ENCODE results near the gene FAR1.

FAR1 gene

DNA sequence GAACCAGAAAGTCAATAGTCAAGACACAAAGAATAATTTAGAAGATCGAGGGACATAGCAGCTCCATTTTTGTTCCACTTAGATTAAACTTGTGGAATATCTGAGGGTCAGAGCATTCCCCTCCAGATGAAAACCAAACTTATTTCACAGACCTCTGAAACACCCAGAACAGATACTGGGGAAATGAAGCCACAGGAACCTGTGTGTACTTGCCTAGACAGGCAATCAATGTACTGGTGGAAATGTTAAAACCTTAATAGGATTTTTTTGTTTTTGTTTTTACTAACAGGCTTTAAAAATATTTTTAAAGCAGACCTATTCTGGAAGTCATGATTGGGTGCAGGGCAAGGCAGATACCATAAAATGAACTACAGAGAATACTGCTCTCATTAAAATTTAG is 4.1 kb upstream of the FAR1 start:
- no peak overlapping the region for H3K27ac Mint-ChIP-seq
- no peak overlapping the region for H3K4me3 Mint-ChIP-seq
- peaks cover 11% of the 10 kb centered on the region for H3K4me1 Mint-ChIP-seq
- peaks cover 4 to 6% of the 10 kb centered on the region in 2 donors for H3K9me3 Mint-ChIP-seq
- ATAC-seq (no peak), DNase-seq (no peak)
- peaks cover 5% of the 10 kb centered on the region for H3K27me3 Mint-ChIP-seq

DNA sequence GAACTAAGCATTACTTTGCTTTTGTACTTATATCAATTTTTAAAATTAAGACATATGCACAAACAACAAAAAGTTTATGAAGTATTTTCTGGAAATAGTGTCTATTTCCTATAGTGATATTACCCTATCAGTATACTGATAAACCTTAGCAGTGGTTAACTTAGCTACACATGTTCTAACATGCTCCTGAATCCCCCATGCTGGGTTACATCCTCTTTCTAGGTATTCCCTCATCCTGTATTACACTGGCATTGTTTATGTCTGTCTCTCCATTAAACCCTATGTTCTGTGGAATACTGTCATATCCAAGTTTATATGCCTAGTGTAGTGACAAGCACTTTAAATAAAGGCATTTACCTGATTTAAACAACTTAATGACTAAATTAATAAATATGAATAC is 1.8 kb upstream of the FAR1 start:
- H3K27me3 Mint-ChIP-seq: peaks cover 5% of the 10 kb centered on the region
- no peak for DNase-seq
- no peak overlapping the region for H3K27ac Mint-ChIP-seq
- H3K4me3 Mint-ChIP-seq: no peak overlapping the region
- ATAC-seq: no peak
- H3K9me3 Mint-ChIP-seq: no peaks in the 10 kb centered on the region
- H3K4me1 Mint-ChIP-seq: peaks cover 31% of the 10 kb centered on the region

DNA sequence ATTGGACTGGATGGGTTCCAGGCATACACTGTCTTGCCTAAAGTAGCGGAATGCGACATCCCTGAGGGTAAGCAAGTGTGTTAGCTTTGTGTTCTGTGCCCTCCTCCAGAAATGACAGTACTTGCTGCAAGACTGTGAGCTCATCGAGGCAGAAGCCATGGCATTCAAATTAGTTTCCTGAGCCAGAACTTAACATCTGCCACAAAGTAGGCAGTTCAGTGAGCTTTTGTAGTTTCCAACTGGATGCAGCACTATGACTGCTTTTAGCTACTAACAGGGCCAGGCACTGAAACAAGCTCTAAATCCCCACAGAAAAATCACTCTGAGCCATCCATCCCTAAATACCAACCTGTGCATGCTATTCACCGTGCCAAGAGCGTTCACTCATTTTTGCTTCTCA is 1.2 kb upstream of the FAR1 start:
- peaks cover 37% of the 10 kb centered on the region for H3K4me1 Mint-ChIP-seq
- DNase-seq: no peak
- peak overlapping the region in 1 of 2 donors; percentile 75 for H3K27ac Mint-ChIP-seq
- no peaks in the 10 kb centered on the region for H3K9me3 Mint-ChIP-seq
- peak overlapping the region; percentile 74 to 95 for H3K4me3 Mint-ChIP-seq
- peaks cover 1% of the 10 kb centered on the region for H3K27me3 Mint-ChIP-seq
- no peak for ATAC-seq

DNA sequence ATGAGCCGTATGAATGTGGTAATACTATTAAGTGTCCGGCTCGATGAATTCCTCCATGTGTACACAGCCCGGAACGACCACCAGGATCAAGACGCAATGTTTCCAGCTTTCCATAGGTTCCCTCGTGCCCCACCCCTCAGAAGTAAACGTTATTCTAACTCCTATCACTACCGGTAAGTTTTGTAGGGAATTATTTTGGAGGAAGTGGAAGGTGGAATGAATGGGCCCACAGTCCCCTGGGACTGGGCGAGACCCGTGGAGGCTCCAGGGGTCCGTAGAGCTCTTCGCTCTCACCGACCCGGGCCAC is 720 bp upstream of the FAR1 start:
- Mint-ChIP-seq H3K27ac (peak overlapping the region; percentile 75 to 85), H3K9me3 (no peaks in the 10 kb centered on the region), H3K27me3 (no peaks in the 10 kb centered on the region), H3K4me1 (peaks cover 42% of the 10 kb centered on the region), H3K4me3 (peak overlapping the region; percentile 74 to 95)
- ATAC-seq (no peak), DNase-seq (no peak)

DNA sequence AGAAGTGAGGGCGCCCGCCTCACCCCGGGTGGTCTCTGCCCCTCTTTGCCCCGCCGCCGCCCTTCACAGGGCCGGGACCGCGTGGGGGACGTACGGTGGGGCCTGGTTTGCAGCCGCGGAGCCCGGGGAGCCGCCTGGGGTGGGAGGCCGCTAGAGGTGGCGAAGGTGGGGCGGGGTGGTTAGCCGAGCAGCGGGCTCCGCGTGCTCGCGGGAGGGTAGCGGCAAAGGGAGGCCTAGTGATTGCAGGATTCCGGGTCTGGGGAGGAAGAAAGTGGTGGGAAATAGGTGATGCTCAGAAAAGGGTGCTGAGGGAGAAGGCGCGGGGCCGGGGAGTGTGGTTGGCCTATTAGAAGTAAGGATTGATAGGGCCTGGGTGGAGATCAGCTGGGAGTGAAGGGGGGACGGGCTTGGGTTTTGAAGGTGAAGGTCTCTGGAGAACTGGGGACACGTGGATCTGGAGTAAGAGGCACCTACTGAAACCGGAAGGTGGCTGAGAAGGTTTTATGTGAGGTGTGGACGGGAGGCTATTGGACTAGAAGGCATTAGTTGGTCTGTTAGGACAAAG is 571 bp downstream of the FAR1 start:
- Mint-ChIP-seq H3K4me3 (peak overlapping the region; percentile 96 to 98), H3K27me3 (no peaks in the 10 kb centered on the region), H3K4me1 (peaks cover 46% of the 10 kb centered on the region), H3K27ac (peak overlapping the region; percentile 97 to 98), H3K9me3 (no peaks in the 10 kb centered on the region)
- peak; percentile 31 to 62 for DNase-seq
- ATAC-seq: peak; percentile 33

DNA sequence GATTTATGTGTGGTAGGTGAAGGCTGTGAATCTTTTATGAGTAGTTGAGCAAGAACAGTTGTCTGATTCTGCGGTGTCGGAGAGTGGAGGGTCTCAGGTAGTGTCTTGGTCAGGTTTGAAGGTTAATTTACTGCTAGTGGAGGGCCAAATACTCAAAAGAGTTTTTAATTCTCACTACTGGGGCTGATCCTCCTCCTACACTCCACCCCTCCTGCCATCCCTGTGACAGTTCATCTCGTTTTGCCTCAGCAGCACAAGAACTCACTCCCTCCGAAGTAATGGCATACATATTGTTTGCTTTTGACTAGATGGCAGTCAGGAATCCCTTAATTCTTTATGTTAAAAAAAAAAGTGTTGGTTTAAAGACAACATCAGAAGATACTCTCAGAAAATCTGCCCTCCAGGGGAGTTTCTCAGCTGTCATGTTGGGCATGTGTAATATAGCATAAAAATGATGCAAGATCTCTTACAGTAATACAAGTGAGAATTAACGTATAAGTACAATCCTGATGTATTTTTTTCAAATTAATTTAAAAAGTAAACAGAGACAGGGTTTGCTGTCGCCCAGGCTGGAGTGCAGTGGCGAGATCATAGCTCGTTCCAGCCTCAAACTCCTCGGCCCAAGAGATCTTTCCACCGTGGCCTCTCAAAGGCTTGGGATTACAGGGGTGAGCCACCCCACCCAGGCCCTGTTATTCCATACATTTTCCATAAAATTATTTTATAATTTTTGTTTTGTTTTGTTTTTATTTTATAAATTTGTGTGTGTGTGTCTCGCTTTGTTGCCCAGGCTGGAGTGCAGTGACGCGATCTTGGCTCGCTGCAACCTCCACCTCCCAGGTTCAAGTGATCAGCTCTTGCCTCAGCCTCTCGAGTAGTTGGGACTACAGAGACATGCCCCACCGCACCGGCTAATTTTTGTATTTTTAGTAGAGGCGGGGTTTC is 1.3 kb downstream of the FAR1 start:
- DNase-seq: no peak
- H3K4me1 Mint-ChIP-seq: peaks cover 51% of the 10 kb centered on the region
- H3K27ac Mint-ChIP-seq: peak overlapping the region; percentile 97 to 98

DNA sequence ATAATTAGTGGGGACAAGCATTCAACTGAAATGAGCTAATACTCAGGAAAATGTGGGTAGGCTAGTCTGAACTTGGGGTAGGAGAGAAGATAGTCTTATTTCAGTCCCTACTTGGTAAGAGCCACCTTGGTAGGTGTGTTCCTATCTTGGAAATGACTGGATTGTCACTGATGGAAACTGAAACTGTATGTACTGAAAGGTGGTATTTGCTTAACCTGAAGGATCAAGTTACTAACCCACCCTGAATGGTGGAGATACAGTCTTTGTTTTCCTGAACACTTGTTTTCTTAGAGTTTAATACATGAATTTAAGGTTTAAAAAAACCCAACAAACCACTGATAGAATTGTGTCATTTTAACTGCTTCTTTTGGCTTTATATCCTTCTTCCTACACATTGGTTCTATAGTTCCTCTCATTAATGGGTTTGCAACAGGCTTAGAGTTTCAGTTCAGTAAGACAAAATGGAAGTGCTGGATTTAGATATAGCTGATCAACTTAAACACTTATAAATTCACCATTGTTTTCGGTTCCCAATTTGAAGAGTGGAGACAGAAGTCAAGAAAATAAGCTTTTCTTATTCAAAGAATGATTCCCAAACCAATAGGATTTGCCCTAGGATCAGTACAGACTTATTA is 4.2 kb downstream of the FAR1 start:
- Mint-ChIP-seq H3K27ac (no peak overlapping the region), H3K27me3 (no peaks in the 10 kb centered on the region), H3K4me1 (peaks cover 57% of the 10 kb centered on the region), H3K4me3 (no peak overlapping the region), H3K9me3 (no peaks in the 10 kb centered on the region)
- ATAC-seq (no peak), DNase-seq (no peak)

More for the DNA sequence above, 1.3 kb downstream of the FAR1 start:
- H3K9me3 Mint-ChIP-seq: no peaks in the 10 kb centered on the region
- H3K4me3 Mint-ChIP-seq: peak overlapping the region; percentile 96 to 98
- ATAC-seq: no peak
- no peaks in the 10 kb centered on the region for H3K27me3 Mint-ChIP-seq

DNA sequence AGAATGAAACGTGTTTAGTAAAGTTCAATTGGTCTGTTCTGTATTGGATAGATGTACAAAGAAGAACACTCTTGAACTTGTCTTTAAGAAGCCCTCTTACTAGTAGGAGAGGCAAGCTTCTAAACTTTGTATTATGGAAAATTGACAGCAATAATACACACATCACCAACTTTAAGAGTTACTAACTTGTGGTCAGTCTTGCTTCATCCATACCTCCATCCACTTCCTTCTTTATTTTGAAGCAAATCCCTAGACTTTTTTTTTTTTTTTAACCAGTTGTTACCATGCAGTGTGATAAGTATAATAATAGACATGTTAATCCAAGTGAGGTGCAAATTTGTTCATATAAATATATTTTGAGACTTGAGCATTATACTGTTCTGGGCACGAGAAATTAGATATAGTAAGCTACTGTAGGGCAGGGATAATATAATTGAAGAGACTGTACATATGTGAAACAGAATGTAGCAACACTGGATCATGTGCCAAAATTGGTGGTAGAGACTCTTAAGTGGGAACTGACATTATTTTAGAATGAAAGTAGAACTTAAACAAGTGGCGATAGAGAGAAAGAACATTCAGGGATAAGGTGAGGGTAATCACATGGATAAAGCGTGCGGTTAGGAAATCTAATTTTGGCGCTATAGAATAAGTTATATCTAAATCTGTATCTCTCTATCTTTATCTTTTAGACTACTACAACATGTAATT is 6.5 kb downstream of the FAR1 start:
- Mint-ChIP-seq H3K4me1 (peaks cover 58% of the 10 kb centered on the region), H3K9me3 (no peaks in the 10 kb centered on the region), H3K4me3 (no peak overlapping the region), H3K27ac (peak overlapping the region in 1 of 2 donors; percentile 5), H3K27me3 (no peaks in the 10 kb centered on the region)
- DNase-seq: no peak
- ATAC-seq: no peak

DNA sequence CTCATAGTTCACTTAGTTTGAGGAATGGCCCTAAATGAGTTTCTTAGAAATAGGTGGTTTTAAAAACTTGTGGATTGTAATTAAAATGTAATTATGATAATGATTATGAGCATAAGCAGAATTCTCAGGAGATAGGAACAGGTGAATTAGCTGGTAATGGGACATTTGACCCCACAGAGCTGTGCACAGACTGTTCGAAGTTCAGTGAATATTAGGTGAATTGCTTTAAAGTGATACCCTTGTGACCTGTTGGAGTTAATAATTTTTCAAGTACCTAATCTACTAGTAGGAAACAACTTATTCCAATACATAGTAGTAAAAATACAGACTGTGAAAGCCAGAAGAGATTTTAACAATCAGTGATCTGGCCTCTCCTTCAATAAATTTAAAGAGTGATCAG is 8.1 kb downstream of the FAR1 start:
- ATAC-seq (no peak), DNase-seq (no peak)
- H3K9me3 Mint-ChIP-seq: no peaks in the 10 kb centered on the region
- H3K27ac Mint-ChIP-seq: peak overlapping the region in 1 of 2 donors; percentile 43
- H3K27me3 Mint-ChIP-seq: no peaks in the 10 kb centered on the region
- H3K4me1 Mint-ChIP-seq: peaks cover 57% of the 10 kb centered on the region
- H3K4me3 Mint-ChIP-seq: no peak overlapping the region

DNA sequence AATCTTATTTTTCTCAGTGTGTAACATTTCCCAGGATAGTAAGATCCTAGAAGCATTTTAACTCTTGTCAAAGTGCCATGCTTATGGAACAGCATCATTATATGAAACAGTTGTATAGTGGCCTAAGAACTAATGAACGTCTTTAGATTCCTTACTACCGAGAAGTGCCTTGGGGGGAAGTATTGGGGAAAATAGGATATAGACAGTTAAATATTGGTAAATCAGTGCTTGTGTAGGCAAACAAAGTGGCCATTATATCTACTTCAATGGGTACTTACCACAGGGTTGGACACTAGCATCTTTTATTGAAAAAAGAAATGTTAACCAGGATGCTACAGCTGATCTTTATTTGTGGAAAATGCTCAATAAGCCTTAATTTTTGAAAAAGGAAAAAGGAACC is 11.3 kb downstream of the FAR1 start:
- H3K27me3 Mint-ChIP-seq: no peaks in the 10 kb centered on the region
- ATAC-seq (no peak), DNase-seq (no peak)
- peaks cover 37% of the 10 kb centered on the region for H3K4me1 Mint-ChIP-seq
- H3K4me3 Mint-ChIP-seq: no peak overlapping the region
- no peaks in the 10 kb centered on the region for H3K9me3 Mint-ChIP-seq
- H3K27ac Mint-ChIP-seq: no peak overlapping the region

DNA sequence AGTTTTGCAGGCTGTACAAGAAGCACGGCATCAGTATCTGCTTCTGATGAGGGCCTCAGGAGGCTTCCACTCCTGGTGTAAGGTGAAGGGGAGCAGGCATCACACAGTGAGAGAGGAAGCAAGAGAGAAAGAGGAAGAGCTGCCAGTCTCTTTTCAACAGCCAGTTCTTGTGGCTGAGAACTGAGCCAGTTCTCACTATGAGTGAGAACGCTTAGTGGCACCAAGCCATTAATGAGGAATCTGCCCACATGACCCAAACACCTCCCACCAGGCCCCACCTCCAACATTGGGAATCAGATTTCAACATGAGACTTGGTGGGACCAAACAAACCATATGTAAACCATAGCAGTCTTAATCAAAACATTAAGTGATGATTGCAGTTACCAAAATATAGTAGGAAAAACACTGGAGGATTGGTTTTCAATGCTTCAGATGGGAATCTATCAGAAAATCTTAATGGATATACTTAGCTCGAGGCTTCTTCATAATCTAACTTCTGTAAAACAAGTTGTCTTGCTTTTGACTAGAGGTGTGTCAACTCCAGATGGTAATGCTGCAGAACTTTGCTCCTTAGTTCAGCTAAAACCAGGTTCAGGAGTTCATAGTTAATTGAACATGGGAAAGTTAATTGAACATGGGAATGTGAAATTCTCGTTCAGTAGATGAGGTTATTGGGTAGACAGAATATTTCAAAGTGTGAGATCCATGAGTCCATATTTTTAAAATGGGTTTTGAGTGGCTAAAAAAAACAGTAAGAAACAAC is 12.2 kb downstream of the FAR1 start:
- Mint-ChIP-seq H3K4me1 (peaks cover 30% of the 10 kb centered on the region), H3K4me3 (no peak overlapping the region), H3K9me3 (no peaks in the 10 kb centered on the region), H3K27me3 (no peaks in the 10 kb centered on the region), H3K27ac (no peak overlapping the region)
- ATAC-seq (no peak), DNase-seq (no peak)

DNA sequence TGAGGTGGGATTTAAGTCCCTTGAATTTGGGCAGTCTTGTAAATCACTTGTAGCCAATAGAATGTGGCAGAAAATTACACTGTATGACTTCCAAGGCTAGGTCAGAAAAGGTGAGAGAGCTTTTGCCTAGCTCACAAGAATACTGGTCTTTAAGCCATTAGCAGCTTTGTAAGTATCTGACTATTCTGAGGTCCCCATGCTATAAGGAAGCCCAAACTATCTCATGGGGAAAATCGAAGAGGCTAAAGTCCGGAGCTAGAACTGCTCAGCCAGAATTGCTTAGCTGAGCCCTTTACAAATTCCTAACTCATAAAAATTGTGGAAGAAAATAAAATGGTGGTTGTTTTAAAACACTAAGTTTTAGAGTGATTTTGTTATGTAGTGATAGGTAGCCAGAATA is 13.0 kb downstream of the FAR1 start:
- Mint-ChIP-seq H3K27ac (no peak overlapping the region), H3K4me3 (no peak overlapping the region), H3K4me1 (peaks cover 29% of the 10 kb centered on the region), H3K27me3 (no peaks in the 10 kb centered on the region), H3K9me3 (no peaks in the 10 kb centered on the region)
- ATAC-seq: no peak
- DNase-seq: no peak

DNA sequence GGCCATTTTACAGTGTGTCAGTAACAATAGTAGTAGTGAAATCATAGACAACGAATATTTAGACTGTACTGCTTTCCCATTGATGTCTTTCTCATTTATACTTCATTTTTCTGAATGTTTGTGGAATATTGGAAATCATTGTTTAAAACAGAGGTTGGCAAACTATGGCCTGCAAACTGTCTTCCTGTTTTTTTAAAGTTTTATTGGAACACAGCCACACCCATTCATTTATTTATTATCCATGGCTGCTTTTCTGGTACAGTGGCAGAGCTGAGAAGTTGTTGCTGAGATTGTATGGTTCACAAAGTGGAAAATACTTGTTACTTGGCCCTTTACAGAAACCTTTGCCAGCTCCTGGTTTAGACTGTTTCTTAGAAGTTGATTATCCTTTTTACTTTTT is 13.7 kb downstream of the FAR1 start:
- no peak for ATAC-seq
- peaks cover 24% of the 10 kb centered on the region for H3K4me1 Mint-ChIP-seq
- no peak for DNase-seq

DNA sequence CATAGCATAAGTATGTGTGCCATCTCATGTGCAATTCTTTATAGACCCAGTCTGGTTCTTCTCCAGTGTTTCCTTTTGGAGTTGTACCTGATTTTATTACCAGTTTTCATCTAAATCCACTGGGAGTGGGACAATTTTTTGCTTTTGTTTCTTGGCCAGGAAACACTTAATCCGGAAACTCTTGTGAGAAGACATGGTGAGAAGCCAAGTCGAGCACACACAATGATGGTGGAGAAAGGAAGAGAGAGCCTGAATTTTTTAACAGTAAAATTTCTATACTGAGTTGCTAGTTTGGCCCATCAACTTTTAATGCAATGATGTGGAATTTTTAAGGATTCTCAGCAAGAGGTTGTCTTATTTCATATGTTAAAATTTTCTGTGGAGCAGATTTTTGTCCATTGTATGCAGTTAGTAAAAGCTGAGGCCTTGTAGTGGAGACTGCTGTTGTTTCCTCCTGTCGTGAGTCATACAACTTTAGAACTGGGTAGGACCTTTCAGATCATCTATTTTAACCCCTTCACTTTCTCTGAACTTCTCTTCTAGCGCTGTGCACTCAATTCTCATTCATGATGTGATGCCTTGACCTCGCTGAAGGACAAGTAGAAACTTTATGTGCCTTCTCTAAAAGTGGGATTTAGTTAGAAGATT is 17.1 kb downstream of the FAR1 start:
- DNase-seq: no peak

More for the DNA sequence above, 13.7 kb downstream of the FAR1 start:
- Mint-ChIP-seq H3K4me3 (no peak overlapping the region), H3K27me3 (no peaks in the 10 kb centered on the region), H3K27ac (no peak overlapping the region), H3K9me3 (no peaks in the 10 kb centered on the region)

DNA sequence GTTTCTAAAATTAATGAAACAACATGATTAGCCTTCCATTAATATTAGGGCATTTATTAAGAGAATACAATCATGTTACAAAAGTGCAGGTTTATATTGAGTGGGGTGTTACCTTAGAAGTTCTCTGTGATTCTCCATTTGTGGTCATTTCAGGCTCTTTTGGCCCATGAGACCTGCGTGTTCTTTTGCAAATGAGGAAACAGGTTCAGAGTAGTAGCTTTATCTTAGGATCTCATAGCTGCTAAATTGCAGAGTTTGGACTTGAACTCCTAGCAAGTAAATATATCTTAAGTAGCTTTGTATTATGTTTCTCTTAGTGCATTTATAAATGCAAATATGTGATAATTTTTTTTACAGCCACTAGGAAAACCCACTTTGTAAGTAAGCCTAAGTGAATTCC is 18.3 kb downstream of the FAR1 start:
- H3K9me3 Mint-ChIP-seq: no peaks in the 10 kb centered on the region
- H3K27ac Mint-ChIP-seq: no peak overlapping the region
- ATAC-seq: no peak

More for the DNA sequence above, 17.1 kb downstream of the FAR1 start:
- H3K4me1 Mint-ChIP-seq: peaks cover 6% of the 10 kb centered on the region
- H3K4me3 Mint-ChIP-seq: no peak overlapping the region
- no peak for ATAC-seq
- no peaks in the 10 kb centered on the region for H3K27me3 Mint-ChIP-seq
- no peaks in the 10 kb centered on the region for H3K9me3 Mint-ChIP-seq
- H3K27ac Mint-ChIP-seq: no peak overlapping the region

More for the DNA sequence above, 18.3 kb downstream of the FAR1 start:
- Mint-ChIP-seq H3K4me1 (no peaks in the 10 kb centered on the region), H3K4me3 (no peak overlapping the region), H3K27me3 (no peaks in the 10 kb centered on the region)
- DNase-seq: no peak
